GM13976 (cell line): ENCODE results near the gene JDP2.
A peak's percentile ranks its signal among the peaks of the same experiment; 100 is the strongest.

Experiments
- DNase-seq: peaks from one replicate; pipeline ENCODE4 v3.0.0; 2012; ENCODE audit warnings: low spot score
- in situ Hi-C: fragments of 300-500 bp; cut with MboI; formaldehyde crosslinking; loops from one replicate; pipeline ENCODE4 v1.12.0; 2022; ENCODE audit warnings: low sequenced_read_pairs, mixed read lengths, inconsistent platforms; ENCODE audit not compliant: unreplicated experiment
- TF ChIP-seq, protein P1 (sequence below): IDR thresholded peaks from 2 replicates; pipeline ENCODE4 v1.5.1; 2012; ENCODE audit warnings: borderline replicate concordance, mild to moderate bottlenecking; ENCODE audit not compliant: insufficient read depth; ENCODE audit errors: extremely low read depth, missing control alignments, control extremely low read depth

The JDP2 gene

DNA sequence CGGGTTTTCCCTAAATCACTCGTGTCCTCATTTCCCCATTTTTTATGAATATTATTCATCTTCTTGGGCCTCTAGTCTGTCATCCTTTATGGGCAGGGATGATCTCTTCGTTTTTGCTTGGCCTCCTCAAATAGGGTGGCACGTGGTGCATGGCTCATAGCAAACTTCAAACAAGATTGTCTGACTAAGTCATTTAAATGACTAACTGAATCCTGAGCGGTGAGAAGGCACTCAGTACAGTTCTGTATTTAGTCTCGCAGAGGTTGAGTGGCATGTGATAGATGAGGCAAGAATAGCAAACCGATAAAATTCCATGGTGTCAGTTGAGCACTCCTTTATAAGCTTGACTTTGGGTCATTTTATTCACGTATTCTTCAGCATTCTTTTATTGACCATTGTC is 5.7 kb upstream of the JDP2 start:
- TF ChIP-seq, protein P1, sequence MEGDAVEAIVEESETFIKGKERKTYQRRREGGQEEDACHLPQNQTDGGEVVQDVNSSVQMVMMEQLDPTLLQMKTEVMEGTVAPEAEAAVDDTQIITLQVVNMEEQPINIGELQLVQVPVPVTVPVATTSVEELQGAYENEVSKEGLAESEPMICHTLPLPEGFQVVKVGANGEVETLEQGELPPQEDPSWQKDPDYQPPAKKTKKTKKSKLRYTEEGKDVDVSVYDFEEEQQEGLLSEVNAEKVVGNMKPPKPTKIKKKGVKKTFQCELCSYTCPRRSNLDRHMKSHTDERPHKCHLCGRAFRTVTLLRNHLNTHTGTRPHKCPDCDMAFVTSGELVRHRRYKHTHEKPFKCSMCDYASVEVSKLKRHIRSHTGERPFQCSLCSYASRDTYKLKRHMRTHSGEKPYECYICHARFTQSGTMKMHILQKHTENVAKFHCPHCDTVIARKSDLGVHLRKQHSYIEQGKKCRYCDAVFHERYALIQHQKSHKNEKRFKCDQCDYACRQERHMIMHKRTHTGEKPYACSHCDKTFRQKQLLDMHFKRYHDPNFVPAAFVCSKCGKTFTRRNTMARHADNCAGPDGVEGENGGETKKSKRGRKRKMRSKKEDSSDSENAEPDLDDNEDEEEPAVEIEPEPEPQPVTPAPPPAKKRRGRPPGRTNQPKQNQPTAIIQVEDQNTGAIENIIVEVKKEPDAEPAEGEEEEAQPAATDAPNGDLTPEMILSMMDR = no peak
- DNase-seq = no peak
- in situ Hi-C loops = no loop called here

DNA sequence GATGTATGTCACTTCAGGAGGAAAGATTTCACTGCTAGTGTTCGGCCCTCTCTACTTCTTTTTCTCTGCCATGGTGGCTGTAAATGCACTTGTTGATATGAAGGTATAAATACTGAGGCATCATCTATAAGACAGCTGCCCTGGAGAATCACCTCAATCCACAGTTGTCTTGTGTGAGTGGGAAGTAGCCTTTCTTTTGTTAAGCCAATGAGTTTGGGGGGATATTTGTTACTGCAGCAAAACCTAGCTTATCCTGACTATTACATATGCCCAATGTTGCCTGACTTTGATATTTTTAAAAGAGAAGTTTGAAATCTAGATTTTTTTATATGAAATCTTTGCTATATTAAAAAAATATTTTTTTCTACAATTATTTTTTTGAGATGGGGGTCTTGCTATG is 3.3 kb upstream of the JDP2 start:
- no peak for DNase-seq
- in situ Hi-C loops = no loop called here
- TF ChIP-seq, protein P1 = no peak

DNA sequence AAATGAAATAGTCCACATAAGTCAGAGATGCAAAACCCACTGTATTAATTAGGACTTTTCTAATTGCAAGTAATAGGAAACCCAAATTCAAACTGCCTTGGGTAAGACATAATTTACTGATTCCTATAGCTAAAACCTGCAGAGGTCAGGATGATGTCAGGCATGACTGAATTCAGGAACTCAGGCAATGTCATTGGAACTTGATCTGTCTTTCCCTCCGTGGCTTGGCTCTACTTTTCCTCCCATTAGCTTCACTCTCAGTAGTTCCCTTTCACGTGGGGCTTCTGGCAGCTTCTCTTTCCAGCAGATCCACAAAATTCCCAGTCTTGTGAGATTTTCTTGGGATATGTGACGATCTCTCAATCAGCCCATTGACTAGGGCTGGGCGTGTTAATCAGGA is 2.4 kb upstream of the JDP2 start:
- in situ Hi-C loops = no loop called here
- TF ChIP-seq, protein P1 = no peak
- DNase-seq = no peak

DNA sequence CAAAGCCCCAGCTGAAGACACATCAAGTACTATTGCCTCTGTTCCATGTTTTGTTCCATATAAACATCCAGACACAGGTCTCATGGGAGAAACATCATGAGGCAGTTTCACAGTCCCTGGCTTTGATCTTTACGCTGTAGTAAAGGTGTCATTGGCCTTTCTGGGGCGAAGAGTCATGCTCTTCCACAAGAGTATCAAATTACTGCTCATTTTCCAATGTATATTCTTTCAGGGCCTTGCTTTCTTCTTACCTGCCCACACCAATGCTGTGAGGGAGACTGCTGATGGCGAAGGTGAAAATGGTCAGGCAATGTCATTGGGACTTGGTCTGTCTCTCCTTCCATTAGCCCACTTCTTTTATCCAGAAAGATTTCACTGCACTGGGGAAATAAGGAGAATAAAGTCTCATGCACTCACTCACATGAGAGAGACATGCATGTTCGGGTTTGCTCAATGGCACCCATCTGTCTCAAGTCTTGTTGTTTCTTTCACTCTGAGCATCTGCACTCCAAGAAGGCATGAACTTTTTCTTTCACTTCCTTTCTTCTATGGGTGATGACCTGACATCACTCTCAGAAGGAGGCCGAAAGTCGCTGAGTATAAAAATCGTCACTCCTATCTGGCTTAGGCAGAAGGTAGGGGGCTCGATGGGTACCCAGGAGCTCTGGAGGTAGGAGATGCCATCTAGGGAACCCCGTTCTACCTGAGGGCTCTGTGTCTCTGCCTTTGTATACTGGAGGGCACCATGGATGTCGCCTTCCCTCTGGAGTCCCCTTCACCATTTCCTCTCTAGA is 1.3 kb upstream of the JDP2 start:
- peak; percentile 81 for DNase-seq
- TF ChIP-seq, protein P1 = no peak
- in situ Hi-C loops = no loop called here

DNA sequence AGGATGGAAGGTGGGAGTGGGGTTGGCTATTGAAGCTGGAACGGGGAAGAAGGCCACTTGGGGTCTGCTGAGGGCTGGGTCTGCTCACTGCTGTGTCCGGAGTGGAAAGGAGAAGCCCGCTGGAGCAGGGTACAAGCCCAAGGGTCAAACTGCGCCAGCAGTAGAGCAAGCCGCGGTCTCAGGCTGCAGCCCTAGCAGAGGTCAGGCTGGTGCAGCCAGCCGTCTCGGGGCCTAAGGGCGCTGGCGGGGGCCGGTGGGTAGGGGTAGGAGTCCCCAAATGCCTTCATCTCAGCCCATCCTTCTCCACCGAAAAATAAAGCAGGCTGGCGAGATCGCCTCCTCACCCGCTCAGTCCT is 718 bp upstream of the JDP2 start:
- in situ Hi-C loops = no loop called here
- DNase-seq = peak; percentile 46
- TF ChIP-seq, protein P1 = no peak

DNA sequence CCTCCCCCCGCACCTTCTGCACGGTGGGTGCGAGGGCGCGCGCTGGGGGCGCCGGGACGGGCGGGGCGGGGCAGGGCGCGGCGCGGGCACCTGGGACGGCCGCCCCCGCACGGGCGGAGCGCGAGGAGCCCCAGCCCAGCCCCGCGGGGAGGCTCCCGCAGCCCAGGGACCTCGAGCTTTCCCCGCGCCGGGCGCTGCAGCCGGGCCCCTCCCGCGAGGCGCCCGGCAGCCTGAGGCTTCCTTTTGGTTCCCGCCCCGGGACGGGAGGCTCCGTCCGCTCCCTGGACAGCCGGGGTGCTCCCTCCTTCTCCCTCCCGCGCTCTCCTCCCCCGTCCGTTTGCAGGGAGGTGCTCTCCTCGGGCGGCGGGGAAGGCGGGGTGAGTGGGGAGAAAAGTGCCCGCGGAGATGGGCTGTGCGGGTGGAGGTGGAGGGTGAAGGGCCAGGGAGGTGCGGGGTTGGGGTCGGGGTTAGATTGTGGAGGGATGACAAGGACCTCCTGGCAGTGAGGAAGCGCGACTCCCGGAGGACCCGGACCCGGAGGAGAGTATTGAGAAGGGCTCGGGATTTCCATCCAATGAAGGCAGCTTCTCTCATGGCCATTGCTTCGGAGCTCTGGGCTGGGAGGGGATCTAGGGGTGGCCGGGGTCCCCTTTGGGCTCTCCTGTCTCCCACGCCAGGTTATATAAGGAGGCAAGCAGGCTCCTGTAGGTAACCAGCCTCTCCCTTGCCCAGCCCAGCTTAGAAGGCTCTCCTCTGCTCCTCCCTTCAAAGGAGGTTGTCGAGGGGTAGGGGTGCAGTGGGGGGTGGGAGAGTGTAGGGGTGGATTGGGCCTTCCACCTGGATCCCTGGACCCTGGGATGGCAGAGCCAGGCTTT is 645 bp downstream of the JDP2 start:
- TF ChIP-seq, protein P1 = no peak
- in situ Hi-C loops = no loop called here
- peak; percentile 64 for DNase-seq
